Right lung (tissue), 5 donors: Measurements from ENCODE around the gene SLC15A1. TPM values are rescaled to one million over a fixed set of nuclear protein-coding genes. Genes with fewer than 3 reads are reported as not detected.
A peak's percentile ranks its signal among the peaks of the same experiment; 100 is the strongest.

Experiments used
- DNase-seq, 2 donors: peaks; one replicate each; pipeline ENCODE4 v3.0.0-alpha.2; 2013
- polyA plus RNA-seq, 5 donors: library from polyadenylated mRNA; unstranded; fragments of 120-200 nt; gene quantifications; one replicate each; pipeline versions ENCODE4 v1.2.1 to v1.2.3, GENCODE V29; 2013; ENCODE audit warnings: inconsistent platforms in 1 of 5, low replicate concordance in 1 of 5; ENCODE audit not compliant: insufficient read length in 5 of 5, insufficient read depth in 1 of 5

Gene SLC15A1
- polyA plus RNA-seq, 5 donors, result 0.53 to 0.99 (median 0.64) TPM

GRCh38 chr13:98781905-98782304 lies 29.4 kb upstream of the SLC15A1 start:
- no peak for DNase-seq

GRCh38 chr13:98781470-98781869 lies 29.0 kb upstream of the SLC15A1 start:
- no peak for DNase-seq

DNA sequence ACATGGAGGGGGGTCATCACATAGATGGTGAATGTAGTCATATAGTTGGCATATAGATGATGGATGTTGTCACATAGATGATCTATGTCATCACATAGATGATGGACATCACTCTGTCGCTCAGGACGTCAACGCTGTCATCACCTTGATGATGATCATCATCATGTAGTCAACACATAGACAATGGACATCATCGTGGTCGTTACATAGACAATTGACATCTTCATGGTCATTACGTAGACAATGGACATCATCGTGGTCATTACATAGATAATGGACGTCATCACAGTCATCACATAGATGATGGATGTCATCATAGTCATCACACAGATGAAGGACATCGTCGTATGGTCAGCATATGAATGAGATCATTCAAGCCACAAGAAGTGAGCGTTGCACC lies 28.6 kb upstream of the SLC15A1 start:
- DNase-seq, result no peak

- no peak for DNase-seq
Measured at GRCh38 chr13:98780451-98780850, 28.0 kb upstream of the SLC15A1 start.

- no peak for DNase-seq
Measured at GRCh38 chr13:98779695-98780094, 27.2 kb upstream of the SLC15A1 start.

DNA sequence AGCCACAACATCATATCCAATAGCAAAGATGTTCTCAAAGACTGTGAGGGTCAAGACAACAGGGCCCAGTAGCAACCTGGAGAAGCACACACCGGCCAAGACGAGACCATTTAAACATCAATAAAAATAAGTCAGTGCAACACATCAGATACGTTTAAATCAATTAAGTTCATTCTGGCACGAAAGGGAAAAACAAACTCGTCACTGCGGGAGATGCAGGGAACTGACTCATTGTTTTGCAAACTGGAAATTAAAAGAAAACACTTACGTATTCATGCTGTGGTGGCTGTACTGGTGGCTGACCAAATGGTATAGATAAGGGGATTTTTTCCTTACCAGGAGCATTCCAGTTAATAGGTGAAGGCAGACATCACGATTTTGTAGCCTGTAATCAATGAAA lies 26.3 kb upstream of the SLC15A1 start:
- DNase-seq, result no peak

DNA sequence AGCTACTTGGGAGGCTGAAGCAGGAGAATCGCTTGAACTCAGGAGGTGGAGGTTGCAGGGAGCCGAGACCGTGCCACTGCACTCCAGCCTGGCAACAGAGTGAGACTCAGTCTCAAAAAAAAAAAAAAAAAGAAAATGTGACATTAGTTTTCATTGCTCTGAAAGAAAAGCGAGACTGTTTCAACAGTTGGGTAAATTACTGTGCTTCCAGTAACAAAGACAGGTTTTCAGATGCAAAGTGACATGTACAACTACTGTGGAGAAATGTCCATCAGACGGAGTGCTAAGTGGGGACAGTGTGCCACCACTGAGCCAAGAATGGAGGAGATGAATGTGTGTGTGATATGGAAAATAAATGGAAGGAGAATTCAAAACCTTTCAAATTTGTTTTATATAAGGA lies 24.2 kb upstream of the SLC15A1 start:
- no peak for DNase-seq

GRCh38 chr13:98775844-98776598 lies 23.5 kb upstream of the SLC15A1 start:
- no peak for DNase-seq

DNA sequence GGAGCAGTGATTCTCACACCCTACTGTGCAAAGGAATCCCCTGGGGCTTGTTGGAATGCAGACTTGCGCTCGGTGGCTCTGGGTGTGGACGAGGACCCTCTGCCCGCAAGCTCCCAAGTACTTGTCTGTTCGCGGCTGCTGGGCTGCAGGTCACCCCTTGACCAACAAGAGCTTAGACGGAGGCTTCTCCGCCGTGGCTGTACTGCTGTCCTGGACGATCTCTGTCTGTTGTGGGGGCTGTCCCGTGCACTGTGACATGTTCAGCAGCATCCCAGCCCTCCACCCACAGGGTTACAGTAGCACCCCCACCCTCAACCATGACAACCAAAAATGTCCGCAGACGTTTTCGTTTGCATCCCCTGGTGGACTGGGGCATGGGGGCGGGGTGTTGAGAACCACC lies 22.9 kb upstream of the SLC15A1 start:
- DNase-seq, result no peak

DNA sequence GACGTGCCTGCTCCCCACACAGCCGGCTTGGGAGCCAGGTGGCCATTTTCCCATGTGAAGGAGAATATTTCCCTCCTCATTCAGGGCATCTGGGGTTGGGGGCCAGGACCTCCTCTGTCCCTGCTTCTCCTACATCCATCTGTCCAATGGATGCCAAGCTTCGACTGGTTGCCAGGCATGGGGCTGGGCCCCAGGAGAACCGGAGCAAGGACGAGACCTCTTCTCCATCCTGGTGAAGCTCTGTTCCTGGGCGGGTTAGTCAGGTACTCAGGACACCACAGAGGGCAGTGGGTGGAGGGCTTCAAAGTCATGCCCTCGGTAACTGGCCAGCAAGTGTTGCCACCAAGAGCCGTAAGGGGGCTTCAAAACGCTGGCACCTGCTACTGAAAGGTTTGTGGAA lies 22.3 kb upstream of the SLC15A1 start:
- no peak for DNase-seq

DNA sequence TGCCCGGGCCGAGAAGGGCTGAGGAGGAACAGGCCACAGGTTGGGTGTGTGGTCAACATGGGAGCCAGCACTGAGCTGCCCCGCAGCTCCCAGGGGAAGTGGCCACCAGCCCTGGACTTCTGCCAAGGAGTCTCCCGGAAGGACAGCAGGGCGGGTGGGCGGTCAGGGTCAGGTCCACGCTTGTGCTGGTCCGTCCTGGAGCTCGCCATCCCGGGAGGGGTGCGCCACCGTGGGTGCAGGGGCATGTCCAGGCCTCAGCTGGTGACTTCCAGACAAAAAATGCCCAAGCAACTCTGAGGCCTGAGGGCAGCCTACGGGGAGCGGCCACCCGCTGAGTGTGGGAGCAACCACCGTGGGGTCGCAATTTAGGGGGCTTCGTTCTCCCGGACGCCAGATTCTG lies 21.4 kb upstream of the SLC15A1 start:
- no peak for DNase-seq

- no peak for DNase-seq
Measured at GRCh38 chr13:98772794-98773452, 20.5 kb upstream of the SLC15A1 start.

- DNase-seq, result no peak
Measured at GRCh38 chr13:98771838-98772611, 19.6 kb upstream of the SLC15A1 start.

GRCh38 chr13:98769736-98770135 lies 17.3 kb upstream of the SLC15A1 start:
- DNase-seq, result no peak

DNA sequence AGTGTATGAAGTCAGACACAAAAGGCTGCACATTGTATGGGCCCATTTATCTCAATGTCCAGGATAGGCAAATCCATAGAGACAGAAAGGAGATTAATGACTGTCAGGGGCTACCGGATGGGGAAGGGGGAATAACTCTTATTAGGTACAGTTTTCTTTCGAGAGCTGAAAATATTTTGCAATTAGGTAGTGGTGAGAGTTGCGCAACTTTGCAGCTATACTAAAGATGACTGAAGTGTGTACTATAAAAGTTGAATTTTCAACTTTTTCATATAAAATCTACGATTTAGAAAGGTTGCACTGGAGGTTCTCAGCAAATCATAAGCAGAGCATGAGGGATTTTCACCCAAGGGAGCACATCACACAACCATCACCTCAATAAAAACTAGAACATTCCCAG lies 16.1 kb upstream of the SLC15A1 start:
- no peak for DNase-seq

DNA sequence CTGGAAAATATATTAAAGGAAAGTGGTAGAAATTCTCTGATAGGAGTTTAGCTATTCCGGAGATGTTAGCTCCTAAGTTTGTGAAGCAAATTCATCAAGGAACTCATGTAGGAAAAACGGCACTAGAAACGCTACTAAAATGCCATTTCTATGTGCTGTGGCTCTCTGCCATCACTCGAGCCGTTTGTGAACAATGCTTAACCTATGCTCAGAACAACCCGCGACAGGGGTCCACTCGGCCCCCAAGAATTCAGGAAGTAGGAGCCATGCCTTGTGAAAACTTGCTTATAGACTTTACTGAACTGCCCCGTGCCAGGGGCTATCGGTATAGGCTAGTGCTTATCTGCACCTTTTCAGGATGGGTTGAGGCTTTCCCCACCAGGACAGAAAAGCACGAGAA lies 14.2 kb upstream of the SLC15A1 start:
- DNase-seq, result no peak

DNA sequence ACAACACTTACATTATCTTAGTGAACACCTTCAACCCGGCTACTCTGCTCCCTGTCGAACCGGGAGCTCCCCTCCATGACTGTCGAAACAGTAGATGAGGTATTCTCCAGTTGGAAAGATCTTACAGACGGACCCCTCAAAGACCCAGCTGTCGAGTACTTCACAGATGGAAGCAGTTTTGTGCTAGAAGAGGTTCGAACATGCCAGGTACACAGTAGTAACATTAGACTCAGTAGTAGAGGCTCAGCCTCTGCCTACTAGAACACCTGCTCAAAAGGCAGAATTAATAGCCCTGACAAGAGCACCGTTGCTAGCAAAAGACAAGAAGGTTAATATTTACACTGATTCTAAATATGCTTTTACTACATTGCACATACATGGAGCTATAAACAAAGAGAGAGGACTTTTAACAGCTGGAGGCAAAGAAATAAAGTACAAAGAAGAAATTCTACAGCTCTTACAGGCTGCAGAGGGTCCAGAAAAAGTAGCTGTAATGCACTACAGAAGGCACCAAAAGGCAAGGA lies 13.6 kb upstream of the SLC15A1 start:
- no peak for DNase-seq

GRCh38 chr13:98761986-98762616 lies 9.6 kb upstream of the SLC15A1 start:
- DNase-seq, result no peak

DNA sequence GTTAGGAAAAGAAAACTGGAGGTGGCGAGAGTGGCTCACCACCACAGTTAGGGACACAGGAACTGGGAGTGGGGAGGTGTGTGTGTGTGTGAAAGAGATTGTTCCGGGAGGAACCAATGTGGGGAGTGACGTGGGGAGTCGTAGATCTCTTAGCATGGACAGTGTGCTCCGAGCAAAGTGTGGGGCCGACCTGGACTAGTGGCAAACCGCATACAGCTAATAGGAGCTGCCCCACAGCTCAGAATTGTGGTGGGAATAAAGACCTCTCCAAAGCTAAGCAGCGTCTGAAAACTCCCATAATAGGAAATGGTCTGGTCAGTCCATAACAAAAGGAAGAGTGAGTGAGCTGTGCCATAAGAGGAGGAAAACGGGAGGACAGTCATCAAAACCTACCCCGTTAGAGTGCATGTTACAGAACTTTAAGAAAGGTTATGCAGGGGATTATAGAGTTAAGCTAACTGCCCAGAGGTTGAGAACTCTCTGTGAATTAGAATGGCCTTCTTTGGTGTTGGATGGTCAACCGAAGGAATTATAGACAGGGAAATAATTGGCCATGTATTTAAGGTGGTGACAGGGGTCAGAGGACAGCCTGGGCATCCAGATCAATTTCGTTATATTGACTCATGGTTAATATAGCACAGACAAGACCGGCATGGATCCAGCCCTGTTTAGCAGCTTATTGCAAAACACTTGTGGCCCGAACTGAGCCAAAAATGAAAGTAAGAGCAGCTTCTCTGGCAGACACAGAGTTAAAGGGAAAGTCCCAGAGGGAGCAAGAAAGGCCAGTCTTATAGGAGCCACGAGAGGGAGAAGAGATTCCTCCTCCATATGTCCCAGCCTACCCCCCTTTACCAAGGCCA lies 8.9 kb upstream of the SLC15A1 start:
- DNase-seq, result peak in 1 of 2 donors; percentile 61

- no peak for DNase-seq
Measured at GRCh38 chr13:98755729-98756128, 3.3 kb upstream of the SLC15A1 start.

- no peak for DNase-seq
Measured at GRCh38 chr13:98755116-98755515, 2.6 kb upstream of the SLC15A1 start.
